ENCODE data around the gene VPS13D.

Gene VPS13D

DNA sequence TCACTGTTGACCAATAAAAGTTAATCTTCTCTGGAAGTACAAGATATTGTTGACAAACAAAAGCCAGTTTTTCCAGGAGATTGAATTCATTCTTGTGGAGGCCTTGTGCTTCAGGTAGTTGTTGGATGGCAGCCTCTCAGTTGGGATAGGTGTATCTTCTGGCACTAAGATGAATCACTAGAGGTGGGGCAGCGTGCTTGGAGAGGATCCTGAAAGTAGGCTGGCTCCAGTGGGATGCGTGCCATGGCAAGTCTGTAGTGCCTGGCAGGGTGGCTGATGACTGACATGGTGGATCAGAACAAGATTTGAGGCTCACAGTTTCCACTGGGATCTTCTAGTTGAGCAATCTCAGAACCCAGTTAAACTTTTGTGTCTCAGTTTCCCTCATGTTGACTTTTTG lies 2.4 kb downstream of the VPS13D start:
- TF ChIP-seq TEAD4 (IDR thresholded peaks at IDR 0.05): no peak

DNA sequence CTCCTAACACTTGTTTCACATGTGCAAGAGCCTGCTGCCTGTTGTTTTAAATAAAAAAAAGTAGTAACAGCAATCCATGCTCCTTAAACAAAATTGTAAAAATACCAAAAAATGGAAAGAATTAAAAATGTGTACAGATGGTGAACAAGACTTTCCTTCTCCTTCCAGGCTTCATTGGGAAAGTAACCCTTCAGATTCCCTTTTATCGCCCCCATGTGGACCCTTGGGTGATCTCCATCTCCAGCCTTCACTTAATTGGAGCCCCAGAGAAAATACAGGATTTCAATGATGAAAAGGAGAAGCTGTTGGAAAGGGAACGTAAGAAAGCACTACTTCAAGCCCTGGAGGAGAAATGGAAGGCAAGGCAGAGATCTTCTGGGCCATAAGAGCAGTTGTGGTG lies 14.2 kb downstream of the VPS13D start:
- TF ChIP-seq, protein P1, sequence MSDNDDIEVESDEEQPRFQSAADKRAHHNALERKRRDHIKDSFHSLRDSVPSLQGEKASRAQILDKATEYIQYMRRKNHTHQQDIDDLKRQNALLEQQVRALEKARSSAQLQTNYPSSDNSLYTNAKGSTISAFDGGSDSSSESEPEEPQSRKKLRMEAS (IDR thresholded peaks at IDR 0.05): no peak
- TF ChIP-seq TCF12 (IDR thresholded peaks at IDR 0.05; ENCODE audit: low read depth): no peak
- no peak for TF ChIP-seq EGR1 (IDR thresholded peaks at IDR 0.05)
- no peak for TF ChIP-seq RAD21 (IDR thresholded peaks at IDR 0.05; ENCODE audit: low read depth)
- TF ChIP-seq, protein P2, sequence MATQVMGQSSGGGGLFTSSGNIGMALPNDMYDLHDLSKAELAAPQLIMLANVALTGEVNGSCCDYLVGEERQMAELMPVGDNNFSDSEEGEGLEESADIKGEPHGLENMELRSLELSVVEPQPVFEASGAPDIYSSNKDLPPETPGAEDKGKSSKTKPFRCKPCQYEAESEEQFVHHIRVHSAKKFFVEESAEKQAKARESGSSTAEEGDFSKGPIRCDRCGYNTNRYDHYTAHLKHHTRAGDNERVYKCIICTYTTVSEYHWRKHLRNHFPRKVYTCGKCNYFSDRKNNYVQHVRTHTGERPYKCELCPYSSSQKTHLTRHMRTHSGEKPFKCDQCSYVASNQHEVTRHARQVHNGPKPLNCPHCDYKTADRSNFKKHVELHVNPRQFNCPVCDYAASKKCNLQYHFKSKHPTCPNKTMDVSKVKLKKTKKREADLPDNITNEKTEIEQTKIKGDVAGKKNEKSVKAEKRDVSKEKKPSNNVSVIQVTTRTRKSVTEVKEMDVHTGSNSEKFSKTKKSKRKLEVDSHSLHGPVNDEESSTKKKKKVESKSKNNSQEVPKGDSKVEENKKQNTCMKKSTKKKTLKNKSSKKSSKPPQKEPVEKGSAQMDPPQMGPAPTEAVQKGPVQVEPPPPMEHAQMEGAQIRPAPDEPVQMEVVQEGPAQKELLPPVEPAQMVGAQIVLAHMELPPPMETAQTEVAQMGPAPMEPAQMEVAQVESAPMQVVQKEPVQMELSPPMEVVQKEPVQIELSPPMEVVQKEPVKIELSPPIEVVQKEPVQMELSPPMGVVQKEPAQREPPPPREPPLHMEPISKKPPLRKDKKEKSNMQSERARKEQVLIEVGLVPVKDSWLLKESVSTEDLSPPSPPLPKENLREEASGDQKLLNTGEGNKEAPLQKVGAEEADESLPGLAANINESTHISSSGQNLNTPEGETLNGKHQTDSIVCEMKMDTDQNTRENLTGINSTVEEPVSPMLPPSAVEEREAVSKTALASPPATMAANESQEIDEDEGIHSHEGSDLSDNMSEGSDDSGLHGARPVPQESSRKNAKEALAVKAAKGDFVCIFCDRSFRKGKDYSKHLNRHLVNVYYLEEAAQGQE (IDR thresholded peaks at IDR 0.05; ENCODE audit: low read depth): no peak
- TF ChIP-seq CEBPB (IDR thresholded peaks at IDR 0.05): no peak
- TF ChIP-seq EP300 (IDR thresholded peaks at IDR 0.05; ENCODE audit: borderline replicate concordance): no peak
- TF ChIP-seq ZBTB7A (IDR thresholded peaks at IDR 0.05; ENCODE audit: low read depth): no peak
- TF ChIP-seq FOXM1 (IDR thresholded peaks at IDR 0.05; ENCODE audit: borderline replicate concordance, low read depth): no peak
- TF ChIP-seq NFIC (IDR thresholded peaks at IDR 0.05): no peak
- TF ChIP-seq, protein P3, sequence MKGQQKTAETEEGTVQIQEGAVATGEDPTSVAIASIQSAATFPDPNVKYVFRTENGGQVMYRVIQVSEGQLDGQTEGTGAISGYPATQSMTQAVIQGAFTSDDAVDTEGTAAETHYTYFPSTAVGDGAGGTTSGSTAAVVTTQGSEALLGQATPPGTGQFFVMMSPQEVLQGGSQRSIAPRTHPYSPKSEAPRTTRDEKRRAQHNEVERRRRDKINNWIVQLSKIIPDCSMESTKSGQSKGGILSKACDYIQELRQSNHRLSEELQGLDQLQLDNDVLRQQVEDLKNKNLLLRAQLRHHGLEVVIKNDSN (IDR thresholded peaks at IDR 0.05): no peak
- TF ChIP-seq TAF1 (IDR thresholded peaks at IDR 0.05; ENCODE audit: low read depth): no peak
- no peak for TF ChIP-seq CREB1 (IDR thresholded peaks at IDR 0.05; ENCODE audit: low read depth)
- no peak for TF ChIP-seq TEAD4 (IDR thresholded peaks at IDR 0.05)
- TF ChIP-seq YY1 (IDR thresholded peaks at IDR 0.05; ENCODE audit: low read depth): no peak

DNA sequence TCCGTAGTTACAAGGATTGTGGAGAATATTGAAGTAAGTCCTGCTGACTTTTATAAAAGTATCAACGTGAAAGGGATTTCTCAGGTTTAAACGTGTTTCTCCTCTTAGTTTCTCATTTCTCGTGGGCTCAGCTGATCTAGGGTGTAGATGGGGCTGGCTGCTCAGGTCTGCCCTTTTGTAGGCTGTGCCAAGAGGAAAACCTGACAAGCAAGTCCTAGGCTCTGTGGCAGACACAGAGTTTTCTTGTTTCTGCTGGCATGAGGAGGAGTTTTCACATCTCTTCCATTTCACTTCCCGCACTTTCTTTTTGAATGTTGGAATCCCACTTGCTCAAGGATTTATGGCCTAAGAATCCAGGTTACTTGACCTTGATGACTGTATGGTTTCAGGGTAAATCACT lies 14.8 kb downstream of the VPS13D start:
- TF ChIP-seq, protein P3 (IDR thresholded peaks at IDR 0.05): no peak

DNA sequence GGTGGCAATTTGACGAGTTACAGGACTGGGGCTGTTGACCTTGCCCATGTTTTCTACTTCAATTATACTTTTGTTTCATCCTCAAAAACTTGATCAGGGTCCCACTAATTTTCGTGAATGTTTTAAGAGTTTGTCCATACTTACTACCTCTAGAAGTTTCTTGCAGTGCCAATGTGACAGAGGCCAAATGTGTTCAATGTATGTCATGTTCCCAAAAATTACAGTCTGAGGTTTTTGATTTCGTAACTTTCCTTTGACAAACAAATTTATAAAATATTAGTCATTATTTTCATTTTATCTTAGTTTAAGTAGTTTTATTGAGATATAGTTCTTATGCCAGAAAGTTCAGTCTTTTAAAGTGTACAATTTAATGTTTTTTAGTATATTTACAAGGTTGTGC lies 15.3 kb downstream of the VPS13D start:
- TF ChIP-seq CREB1 (IDR thresholded peaks at IDR 0.05; ENCODE audit: low read depth): no peak
- TF ChIP-seq ZBTB7A (IDR thresholded peaks at IDR 0.05; ENCODE audit: low read depth): no peak
- TF ChIP-seq, protein P2 (IDR thresholded peaks at IDR 0.05; ENCODE audit: low read depth): no peak
- TF ChIP-seq, protein P1 (IDR thresholded peaks at IDR 0.05): no peak
- TF ChIP-seq CEBPB (IDR thresholded peaks at IDR 0.05): no peak
- no peak for TF ChIP-seq TAF1 (IDR thresholded peaks at IDR 0.05; ENCODE audit: low read depth)

DNA sequence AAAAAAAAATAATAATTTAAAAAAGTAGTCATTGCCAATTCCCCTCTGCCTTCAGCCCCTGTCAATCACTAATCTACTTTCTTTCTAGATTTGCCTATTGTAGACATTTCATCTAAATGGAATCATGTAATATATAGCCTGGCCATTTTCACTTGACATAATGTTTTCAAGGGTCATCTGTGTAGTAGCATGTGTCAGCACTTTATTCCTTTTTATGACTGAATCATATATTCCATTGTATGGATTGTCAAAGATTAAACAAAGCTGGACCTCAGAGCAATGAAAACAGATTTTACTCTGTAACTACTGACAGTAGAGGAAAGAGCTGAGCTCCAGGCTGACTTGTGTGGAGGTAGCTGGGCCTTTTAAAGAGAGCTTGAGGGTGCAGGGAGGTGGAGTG lies 15.9 kb downstream of the VPS13D start:
- TF ChIP-seq ZBTB7A (IDR thresholded peaks at IDR 0.05; ENCODE audit: low read depth) (no peak), TCF12 (IDR thresholded peaks at IDR 0.05; ENCODE audit: low read depth) (no peak), CEBPB (IDR thresholded peaks at IDR 0.05) (no peak), YY1 (IDR thresholded peaks at IDR 0.05; ENCODE audit: low read depth) (no peak), NFIC (IDR thresholded peaks at IDR 0.05) (no peak), TEAD4 (IDR thresholded peaks at IDR 0.05) (no peak), TAF1 (IDR thresholded peaks at IDR 0.05; ENCODE audit: low read depth) (no peak), CREB1 (IDR thresholded peaks at IDR 0.05; ENCODE audit: low read depth) (no peak)
- TF ChIP-seq, protein P1 (IDR thresholded peaks at IDR 0.05): no peak

DNA sequence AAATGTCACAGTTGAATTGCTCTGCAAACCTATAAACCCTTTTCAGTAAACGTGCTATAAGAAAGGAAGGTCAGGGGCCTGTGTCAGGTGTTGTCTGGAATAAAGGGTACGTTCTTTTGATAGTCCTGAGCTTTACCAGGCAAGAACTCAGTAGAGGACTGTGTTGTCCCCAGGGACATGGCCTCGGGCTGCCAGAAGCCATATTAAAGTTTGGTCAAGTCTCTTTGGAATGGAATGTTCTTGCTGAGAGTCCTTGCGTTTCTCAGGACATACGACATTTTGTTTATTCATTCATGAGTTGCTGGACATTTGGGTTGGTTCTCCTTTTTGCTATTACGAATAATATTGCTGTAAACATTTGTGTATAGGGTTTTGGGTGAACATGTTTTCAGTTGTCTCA lies 16.8 kb downstream of the VPS13D start:
- TF ChIP-seq FOXM1 (IDR thresholded peaks at IDR 0.05; ENCODE audit: borderline replicate concordance, low read depth) (no peak), YY1 (IDR thresholded peaks at IDR 0.05; ENCODE audit: low read depth) (no peak), TCF12 (IDR thresholded peaks at IDR 0.05; ENCODE audit: low read depth) (no peak), TEAD4 (IDR thresholded peaks at IDR 0.05) (no peak), TAF1 (IDR thresholded peaks at IDR 0.05; ENCODE audit: low read depth) (no peak), RAD21 (IDR thresholded peaks at IDR 0.05; ENCODE audit: low read depth) (no peak), ZBTB7A (IDR thresholded peaks at IDR 0.05; ENCODE audit: low read depth) (no peak), CREB1 (IDR thresholded peaks at IDR 0.05; ENCODE audit: low read depth) (no peak), EP300 (IDR thresholded peaks at IDR 0.05; ENCODE audit: borderline replicate concordance) (no peak), NFIC (IDR thresholded peaks at IDR 0.05) (no peak), CEBPB (IDR thresholded peaks at IDR 0.05) (no peak), EGR1 (IDR thresholded peaks at IDR 0.05) (no peak)
- TF ChIP-seq, protein P2 (IDR thresholded peaks at IDR 0.05; ENCODE audit: low read depth): no peak
- TF ChIP-seq, protein P1 (IDR thresholded peaks at IDR 0.05): no peak
- TF ChIP-seq, protein P3 (IDR thresholded peaks at IDR 0.05): no peak
